ENCODE results near the gene RIPPLY2. TPM values are rescaled to one million over a fixed set of nuclear protein-coding genes. Genes with fewer than 3 reads are reported as not detected.

RIPPLY2 gene
- total and polyA plus RNA-seq, 2 of the 4 experiments (the other 2 are of a cell fraction) = 0.32 TPM; not detected in 1

DNA sequence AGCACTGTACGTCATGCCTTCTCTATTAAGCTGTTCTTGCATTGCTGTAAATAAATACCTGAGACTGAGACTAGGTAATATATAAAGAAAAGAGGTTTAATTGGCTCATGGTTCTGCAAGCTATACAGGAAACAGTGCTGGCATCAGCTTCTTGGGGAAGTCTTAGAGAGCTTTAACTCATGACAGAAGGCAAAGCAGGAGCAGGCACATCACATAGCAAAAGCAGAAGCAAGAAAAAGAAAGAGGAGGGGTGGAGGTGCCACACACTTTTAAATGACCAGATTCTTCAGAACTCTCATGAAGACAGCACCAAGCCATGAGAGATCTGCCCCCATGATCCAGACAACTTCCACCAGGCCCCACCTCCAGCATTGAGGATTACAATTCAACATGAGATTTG is 36.5 kb downstream of the RIPPLY2 start:
- H3K4ac ChIP-seq (ENCODE audit: low read depth, low read length) = no peak overlapping the region
- H3K9me3 ChIP-seq (ENCODE audit: control insufficient read depth, insufficient read depth, low read length) = no peaks in the 10 kb centered on the region
- no peaks in the 10 kb centered on the region for H3K27me3 ChIP-seq (ENCODE audit: control insufficient read depth, insufficient read depth, low read length)
- H2BK120ac ChIP-seq (ENCODE audit: low read depth, low read length) = no peak overlapping the region
- no peak overlapping the region for H3K4me2 ChIP-seq (ENCODE audit: low read depth, low read length)
- no TSS peak for BruUV-seq (replicated peaks)
- H3K56ac ChIP-seq (ENCODE audit: extremely low read depth, insufficient read depth, low read length) = no peak overlapping the region
- H4K91ac ChIP-seq (ENCODE audit: insufficient read depth, low read depth, low read length) = no peak overlapping the region
- no peaks in the 10 kb centered on the region for H3K36me3 ChIP-seq (ENCODE audit: control insufficient read depth, insufficient read depth, low read length)
- no peaks in the 10 kb centered on the region for H3K9me1 ChIP-seq (ENCODE audit: insufficient read depth, low read length)
- no peak overlapping the region for H3K9ac ChIP-seq (ENCODE audit: low read depth, low read length)
- no peak overlapping the region for H3K14ac ChIP-seq (replicated peaks; ENCODE audit: low read depth, low read length)
- dilution Hi-C loops (cut with HindIII; ENCODE audit: low sequenced_read_pairs, unreplicated experiment) (no loop called here), in situ Hi-C loops (cut with MboI; ENCODE audit: low sequenced_read_pairs) (loop anchor here (5.0 to 25.0 kb wide), 2 partner anchors 333 to 1423 kb away; no protein-coding TSS in a partner anchor), intact Hi-C loops (cut with micrococcal nuclease) (loop anchor here (10.0 kb wide), 1 partner anchor 1435 kb away; no protein-coding TSS in a partner anchor)
- DNase-seq (no peak), ATAC-seq (ENCODE audit: low read depth) (no peak)
- TF ChIP-seq, protein P1, sequence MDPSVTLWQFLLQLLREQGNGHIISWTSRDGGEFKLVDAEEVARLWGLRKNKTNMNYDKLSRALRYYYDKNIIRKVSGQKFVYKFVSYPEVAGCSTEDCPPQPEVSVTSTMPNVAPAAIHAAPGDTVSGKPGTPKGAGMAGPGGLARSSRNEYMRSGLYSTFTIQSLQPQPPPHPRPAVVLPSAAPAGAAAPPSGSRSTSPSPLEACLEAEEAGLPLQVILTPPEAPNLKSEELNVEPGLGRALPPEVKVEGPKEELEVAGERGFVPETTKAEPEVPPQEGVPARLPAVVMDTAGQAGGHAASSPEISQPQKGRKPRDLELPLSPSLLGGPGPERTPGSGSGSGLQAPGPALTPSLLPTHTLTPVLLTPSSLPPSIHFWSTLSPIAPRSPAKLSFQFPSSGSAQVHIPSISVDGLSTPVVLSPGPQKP (IDR thresholded peaks at IDR 0.05; ENCODE audit: borderline replicate concordance, low read depth, low read length) = no peak
- TF ChIP-seq NFE2L2 (IDR thresholded peaks at IDR 0.05; ENCODE audit: low read depth, low read length) (no peak), MAZ (IDR thresholded peaks at IDR 0.05; ENCODE audit: borderline replicate concordance, low read depth, low read length) (no peak), POLR2A (IDR thresholded peaks at IDR 0.05; ENCODE audit: low read depth, low read length) (no peak), MXI1 (IDR thresholded peaks at IDR 0.05; ENCODE audit: borderline replicate concordance, low read depth, low read length) (no peak), RFX5 (IDR thresholded peaks at IDR 0.05; ENCODE audit: low read depth, low read length) (no peak), CEBPB (IDR thresholded peaks at IDR 0.05; ENCODE audit: low read depth, low read length) (no peak), RAD21 (IDR thresholded peaks at IDR 0.05; ENCODE audit: low read length) (no peak), RCOR1 (IDR thresholded peaks at IDR 0.05; ENCODE audit: insufficient replicate concordance, low read length) (no peak), CHD1 (IDR thresholded peaks at IDR 0.05; ENCODE audit: low read depth, low read length) (no peak), SMC3 (IDR thresholded peaks at IDR 0.05; ENCODE audit: low read depth, low read length) (no peak), USF2 (IDR thresholded peaks at IDR 0.05; ENCODE audit: low read depth, low read length) (no peak)
- TF ChIP-seq, protein P2, sequence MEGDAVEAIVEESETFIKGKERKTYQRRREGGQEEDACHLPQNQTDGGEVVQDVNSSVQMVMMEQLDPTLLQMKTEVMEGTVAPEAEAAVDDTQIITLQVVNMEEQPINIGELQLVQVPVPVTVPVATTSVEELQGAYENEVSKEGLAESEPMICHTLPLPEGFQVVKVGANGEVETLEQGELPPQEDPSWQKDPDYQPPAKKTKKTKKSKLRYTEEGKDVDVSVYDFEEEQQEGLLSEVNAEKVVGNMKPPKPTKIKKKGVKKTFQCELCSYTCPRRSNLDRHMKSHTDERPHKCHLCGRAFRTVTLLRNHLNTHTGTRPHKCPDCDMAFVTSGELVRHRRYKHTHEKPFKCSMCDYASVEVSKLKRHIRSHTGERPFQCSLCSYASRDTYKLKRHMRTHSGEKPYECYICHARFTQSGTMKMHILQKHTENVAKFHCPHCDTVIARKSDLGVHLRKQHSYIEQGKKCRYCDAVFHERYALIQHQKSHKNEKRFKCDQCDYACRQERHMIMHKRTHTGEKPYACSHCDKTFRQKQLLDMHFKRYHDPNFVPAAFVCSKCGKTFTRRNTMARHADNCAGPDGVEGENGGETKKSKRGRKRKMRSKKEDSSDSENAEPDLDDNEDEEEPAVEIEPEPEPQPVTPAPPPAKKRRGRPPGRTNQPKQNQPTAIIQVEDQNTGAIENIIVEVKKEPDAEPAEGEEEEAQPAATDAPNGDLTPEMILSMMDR (conservative IDR thresholded peaks at IDR 0.05; ENCODE audit: low read depth, low read length) = no peak
- H3K4me3 ChIP-seq (ENCODE audit: insufficient read depth, low read depth, low read length) = no peak overlapping the region
- no peaks in the 10 kb centered on the region for H3K4me1 ChIP-seq (ENCODE audit: control insufficient read depth, insufficient read depth, low read length)
- H3K27ac ChIP-seq (ENCODE audit: insufficient read depth, low read length) = no peak overlapping the region
- no peak overlapping the region for H2BK20ac ChIP-seq (ENCODE audit: low read depth, low read length)
- H2BK15ac ChIP-seq (ENCODE audit: low read depth, low read length) = no peak overlapping the region
- H2BK5ac ChIP-seq (ENCODE audit: low read depth, low read length, poor library complexity, severe bottlenecking) = no peak overlapping the region
- H2AFZ ChIP-seq (replicated peaks; ENCODE audit: low read length, poor library complexity) = no peak overlapping the region
- peaks cover 6 to 7% of the 10 kb centered on the region in 2 experiments; a peak in 3 of 4 replicates for H3K79me1 ChIP-seq (ENCODE audit: low read depth in 1 of 2, low read length in 2 of 2)
- no peak overlapping the region for H4K8ac ChIP-seq (ENCODE audit: low read depth in 2 of 2, low read length in 2 of 2)
- H2AK5ac ChIP-seq (ENCODE audit: low read depth, low read length) = no peak overlapping the region
- H2AK9ac ChIP-seq (replicated peaks; ENCODE audit: low read depth, low read length, poor library complexity) = no peak overlapping the region
- no CpG with 5 or more reads among the region's 1 CpG for WGBS, 2 experiments (ENCODE audit: extremely low coverage in 2 of 2, insufficient read length in 1 of 2)
- POLR2A ChIA-PET (ENCODE audit: unreplicated experiment) = no interaction called here
- H3K18ac ChIP-seq (ENCODE audit: low read depth, low read length) = no peak overlapping the region
- H3K23ac ChIP-seq (ENCODE audit: low read depth, low read length) = no peak overlapping the region
- no peaks in the 10 kb centered on the region; the same call in 1 of the 2 replicates for H4K20me1 ChIP-seq (ENCODE audit: insufficient read depth, low read length)
- CTCF ChIA-PET = interaction anchor here (0.5 to 0.9 kb wide), 3 partner anchors 331 to 1129 kb away, joined by 3 to 4 read pairs (median 3); no protein-coding TSS in a partner anchor
- no peak overlapping the region for H4K5ac ChIP-seq (ENCODE audit: low read depth, low read length)
